Activated CD8-positive, alpha-beta memory T cell treated with anti-CD3 and anti-CD28 coated beads for 1 hour (primary cell): ENCODE measurements around the gene NET1.
"Not testable (repeated sequence)": the region's sequence is repeated elsewhere in the genome, so short reads cannot be mapped to it uniquely, and the experiment has no call there.

Experiments used
- DNase-seq, 2 donors: peaks; one replicate each; pipeline ENCODE4 v3.0.0-alpha.2; 2020; ENCODE audit warnings: low read depth in 1 of 2; ENCODE audit errors: extremely low read depth in 1 of 2

The NET1 gene

GRCh38 chr10:5396556-5397300 lies 15.6 kb upstream of the NET1 start:
- DNase-seq: no peak

GRCh38 chr10:5399332-5399731 lies 13.0 kb upstream of the NET1 start:
- DNase-seq: no peak

- DNase-seq: no peak
Observed at GRCh38 chr10:5400468-5401240, 11.7 kb upstream of the NET1 start.

GRCh38 chr10:5402798-5403197 lies 9.6 kb upstream of the NET1 start:
- DNase-seq: no peak

GRCh38 chr10:5404208-5405041 lies 7.9 kb upstream of the NET1 start, which contains the start of gene TUBAL3:
Gene TUBAL3, minus strand, starts transcription at chr10:5404828. Its CDS starts 36 bp downstream, at chr10:5404792.
- no peak for DNase-seq

- DNase-seq: no peak
Observed at GRCh38 chr10:5406918-5407317, 5.4 kb upstream of the NET1 start.

- not testable (repeated sequence) for DNase-seq
Observed at GRCh38 chr10:5410787-5411186, 1.6 kb upstream of the NET1 start.

- DNase-seq: no peak
Observed at GRCh38 chr10:5411941-5412276, 448 bp upstream of the NET1 start.

GRCh38 chr10:5413012-5413938 lies 918 bp downstream of the NET1 start:
- DNase-seq: no peak

- DNase-seq: no peak
Observed at GRCh38 chr10:5416981-5417380, 4.6 kb downstream of the NET1 start.

GRCh38 chr10:5418584-5418983 lies 6.2 kb downstream of the NET1 start:
- DNase-seq: no peak

GRCh38 chr10:5419466-5420094 lies 7.2 kb downstream of the NET1 start:
- DNase-seq: no peak

- no peak for DNase-seq
Observed at GRCh38 chr10:5423771-5424170, 11.4 kb downstream of the NET1 start.

GRCh38 chr10:5424751-5425150 lies 12.4 kb downstream of the NET1 start:
- DNase-seq: no peak

- DNase-seq: no peak
Observed at GRCh38 chr10:5428133-5428532, 15.8 kb downstream of the NET1 start.

- no peak for DNase-seq
Observed at GRCh38 chr10:5433182-5433581, 20.8 kb downstream of the NET1 start.

GRCh38 chr10:5434017-5434753 lies 21.8 kb downstream of the NET1 start:
- DNase-seq: no peak

GRCh38 chr10:5435328-5435727 lies 23.0 kb downstream of the NET1 start:
- no peak for DNase-seq

- DNase-seq: no peak
Observed at GRCh38 chr10:5440206-5440605, 27.8 kb downstream of the NET1 start.
